HG02943 (cell line): ENCODE data around the gene KCTD1.
"Not testable (repeated sequence)": the region's sequence is repeated elsewhere in the genome, so short reads cannot be mapped to it uniquely, and the experiment has no call there.

Source experiments
- ATAC-seq: cut with Tn5 transposase; IDR thresholded peaks from one replicate; pipeline ENCODE4 v1.9.1; 2021; ENCODE audit warnings: mild to moderate bottlenecking, low read depth, moderate library complexity; ENCODE audit not compliant: unreplicated experiment

The KCTD1 gene

GRCh38 chr18:26461405-26461804 is 86.9 kb downstream of the KCTD1 start:
- ATAC-seq, result no peak

GRCh38 chr18:26460449-26461091 is 87.8 kb downstream of the KCTD1 start:
- ATAC-seq, result peak; percentile 67

- ATAC-seq, result no peak
Measured at GRCh38 chr18:26459884-26460283, 88.5 kb downstream of the KCTD1 start.

- no peak for ATAC-seq
Measured at GRCh38 chr18:26459340-26459739, 89.0 kb downstream of the KCTD1 start.

GRCh38 chr18:26458526-26459232 is 89.7 kb downstream of the KCTD1 start:
- peak; percentile 36 for ATAC-seq

GRCh38 chr18:26457611-26458353 is 90.6 kb downstream of the KCTD1 start:
- no peak for ATAC-seq

GRCh38 chr18:26457195-26457594 is 91.2 kb downstream of the KCTD1 start:
- no peak for ATAC-seq

GRCh38 chr18:26456070-26456491 is 92.3 kb downstream of the KCTD1 start:
- no peak for ATAC-seq

- ATAC-seq, result no peak
Measured at GRCh38 chr18:26455639-26456038, 92.7 kb downstream of the KCTD1 start.

- no peak for ATAC-seq
Measured at GRCh38 chr18:26454616-26455015, 93.7 kb downstream of the KCTD1 start.

- no peak for ATAC-seq
Measured at GRCh38 chr18:26454192-26454591, 94.2 kb downstream of the KCTD1 start.

GRCh38 chr18:26453386-26453901 is 94.9 kb downstream of the KCTD1 start:
- peak; percentile 46 for ATAC-seq

- ATAC-seq, result no peak
Measured at GRCh38 chr18:26450989-26451682, 97.2 kb downstream of the KCTD1 start.

- peak; percentile 47 for ATAC-seq
Measured at GRCh38 chr18:26448714-26449159, 99.6 kb downstream of the KCTD1 start.

GRCh38 chr18:26443853-26444252 is 104.5 kb downstream of the KCTD1 start:
- no peak for ATAC-seq

- ATAC-seq, result no peak
Measured at GRCh38 chr18:26442126-26442525, 106.2 kb downstream of the KCTD1 start.

- ATAC-seq, result no peak
Measured at GRCh38 chr18:26440644-26441043, 107.7 kb downstream of the KCTD1 start.

- ATAC-seq, result no peak
Measured at GRCh38 chr18:26439537-26439936, 108.8 kb downstream of the KCTD1 start.

GRCh38 chr18:26438980-26439379 is 109.4 kb downstream of the KCTD1 start:
- peak; percentile 93 for ATAC-seq

- ATAC-seq, result not testable (repeated sequence)
Measured at GRCh38 chr18:26437634-26438033, 110.7 kb downstream of the KCTD1 start.
